ENCODE data around the gene TMEM240.
A peak's percentile ranks its signal among the peaks of the same experiment; 100 is the strongest.

The TMEM240 gene

GRCh38 chr1:1573843-1574720, 33.7 kb upstream of the TMEM240 start:
- H3K4me3 ChIP-seq (ENCODE audit: low read depth, low read length) = peak overlapping the region; percentile 99
- TF ChIP-seq, protein P1, sequence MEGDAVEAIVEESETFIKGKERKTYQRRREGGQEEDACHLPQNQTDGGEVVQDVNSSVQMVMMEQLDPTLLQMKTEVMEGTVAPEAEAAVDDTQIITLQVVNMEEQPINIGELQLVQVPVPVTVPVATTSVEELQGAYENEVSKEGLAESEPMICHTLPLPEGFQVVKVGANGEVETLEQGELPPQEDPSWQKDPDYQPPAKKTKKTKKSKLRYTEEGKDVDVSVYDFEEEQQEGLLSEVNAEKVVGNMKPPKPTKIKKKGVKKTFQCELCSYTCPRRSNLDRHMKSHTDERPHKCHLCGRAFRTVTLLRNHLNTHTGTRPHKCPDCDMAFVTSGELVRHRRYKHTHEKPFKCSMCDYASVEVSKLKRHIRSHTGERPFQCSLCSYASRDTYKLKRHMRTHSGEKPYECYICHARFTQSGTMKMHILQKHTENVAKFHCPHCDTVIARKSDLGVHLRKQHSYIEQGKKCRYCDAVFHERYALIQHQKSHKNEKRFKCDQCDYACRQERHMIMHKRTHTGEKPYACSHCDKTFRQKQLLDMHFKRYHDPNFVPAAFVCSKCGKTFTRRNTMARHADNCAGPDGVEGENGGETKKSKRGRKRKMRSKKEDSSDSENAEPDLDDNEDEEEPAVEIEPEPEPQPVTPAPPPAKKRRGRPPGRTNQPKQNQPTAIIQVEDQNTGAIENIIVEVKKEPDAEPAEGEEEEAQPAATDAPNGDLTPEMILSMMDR (IDR thresholded peaks at IDR 0.05; ENCODE audit: borderline replicate concordance, insufficient read depth, low read depth, low read length) = no peak

DNA sequence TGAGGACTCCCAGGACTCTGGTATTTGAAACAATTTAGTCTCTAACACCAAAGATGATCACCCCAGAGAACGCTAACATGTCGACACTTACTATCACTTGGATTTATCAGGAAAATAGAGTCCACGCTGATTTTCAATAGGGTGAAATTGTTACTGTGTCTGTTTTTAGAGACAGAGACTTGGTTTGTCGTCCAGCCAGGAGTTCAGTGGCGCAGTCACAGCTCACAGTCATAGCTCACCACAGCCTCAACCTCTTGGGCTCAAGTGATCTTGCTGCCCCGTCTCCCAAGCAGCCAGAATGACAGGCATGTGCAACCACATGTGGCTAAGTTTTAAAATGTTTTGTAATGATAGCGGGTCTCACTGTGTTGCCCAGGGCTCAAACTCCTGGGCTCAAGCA, 28.9 kb upstream of the TMEM240 start:
- TF ChIP-seq, protein P1 (IDR thresholded peaks at IDR 0.05; ENCODE audit: borderline replicate concordance, insufficient read depth, low read depth, low read length) = no peak
- no peak overlapping the region for H3K4me3 ChIP-seq (ENCODE audit: low read depth, low read length)

DNA sequence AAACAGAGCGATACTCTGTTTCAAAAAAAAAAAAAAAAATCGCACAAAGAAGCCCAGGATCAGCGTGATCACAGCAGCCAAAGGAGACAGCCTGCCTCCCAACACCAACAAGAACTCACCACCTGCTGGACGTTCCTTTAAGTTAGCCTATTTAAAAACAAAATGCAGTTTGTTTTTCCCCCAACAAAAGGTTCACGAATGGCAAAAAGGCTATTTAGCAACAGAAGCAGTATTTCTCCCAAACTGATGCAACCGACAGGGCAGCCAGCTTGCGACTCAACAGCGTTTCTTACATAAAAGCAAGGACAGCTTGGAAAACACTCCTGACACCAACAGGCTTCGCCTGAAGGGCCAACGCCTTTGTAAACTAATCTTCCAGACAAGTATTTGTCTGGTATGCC, 27.5 kb upstream of the TMEM240 start:
- no peak overlapping the region for H3K4me3 ChIP-seq (ENCODE audit: low read depth, low read length)
- TF ChIP-seq, protein P1 (IDR thresholded peaks at IDR 0.05; ENCODE audit: borderline replicate concordance, insufficient read depth, low read depth, low read length) = no peak

- TF ChIP-seq, protein P1 (IDR thresholded peaks at IDR 0.05; ENCODE audit: borderline replicate concordance, insufficient read depth, low read depth, low read length) = no peak
- no peak overlapping the region for H3K4me3 ChIP-seq (ENCODE audit: low read depth, low read length)
Observed at GRCh38 chr1:1567152-1567875, 26.9 kb upstream of the TMEM240 start.

- no peak overlapping the region for H3K4me3 ChIP-seq (ENCODE audit: low read depth, low read length)
- TF ChIP-seq, protein P1 (IDR thresholded peaks at IDR 0.05; ENCODE audit: borderline replicate concordance, insufficient read depth, low read depth, low read length) = no peak
Observed at GRCh38 chr1:1565340-1565739, 24.9 kb upstream of the TMEM240 start.

DNA sequence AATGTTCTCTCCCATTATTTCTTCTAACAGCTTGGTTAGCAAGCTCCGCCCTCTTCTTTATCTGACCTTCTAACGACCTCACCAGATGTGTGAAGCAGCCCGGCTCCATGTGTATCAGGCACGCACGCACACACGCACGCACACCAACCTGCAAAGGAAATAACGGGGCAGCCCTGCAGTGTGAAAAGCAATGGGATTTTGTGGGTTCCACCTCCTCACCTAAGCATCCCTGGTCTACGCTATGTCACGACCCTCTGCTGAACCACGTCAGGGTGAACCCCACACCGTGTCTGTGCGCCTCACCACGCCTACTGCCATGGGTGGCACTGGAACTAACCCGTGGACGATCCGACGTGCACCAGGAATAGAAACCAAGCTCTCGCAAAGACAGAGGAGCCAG, 23.8 kb upstream of the TMEM240 start:
- H3K4me3 ChIP-seq (ENCODE audit: low read depth, low read length) = no peak overlapping the region
- TF ChIP-seq, protein P1 (IDR thresholded peaks at IDR 0.05; ENCODE audit: borderline replicate concordance, insufficient read depth, low read depth, low read length) = no peak

Measured in GM12875 (cell line).